A204.1 (cell line): Measurements from ENCODE around the gene TNRC6B.

ENCODE experiments used
- FAIRE-seq: peaks from 2 replicates; lab custom pipeline; 2012; peaks lifted over from hg19 to GRCh38; lab: Jason Lieb, UNC

The TNRC6B gene

DNA sequence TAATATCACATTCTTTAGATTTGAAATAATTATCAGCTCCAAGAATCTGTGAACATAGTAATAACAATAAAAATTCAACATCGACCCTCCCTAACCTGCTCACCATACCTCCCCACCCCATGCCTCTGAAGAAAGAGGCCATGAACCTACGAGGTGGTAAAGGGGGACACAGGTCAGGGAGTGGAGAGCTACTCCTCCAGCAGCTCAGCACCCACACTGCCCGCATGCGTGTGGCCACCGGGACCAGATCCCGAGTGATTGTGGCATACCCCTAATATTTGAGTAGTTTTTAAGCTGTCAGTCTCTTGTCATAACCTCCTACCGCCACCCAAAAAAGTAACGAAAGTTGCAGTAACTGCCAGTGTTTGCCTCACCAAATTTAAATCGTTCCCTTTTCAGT is 151.7 kb downstream of the TNRC6B start:
- FAIRE-seq, result no peak

DNA sequence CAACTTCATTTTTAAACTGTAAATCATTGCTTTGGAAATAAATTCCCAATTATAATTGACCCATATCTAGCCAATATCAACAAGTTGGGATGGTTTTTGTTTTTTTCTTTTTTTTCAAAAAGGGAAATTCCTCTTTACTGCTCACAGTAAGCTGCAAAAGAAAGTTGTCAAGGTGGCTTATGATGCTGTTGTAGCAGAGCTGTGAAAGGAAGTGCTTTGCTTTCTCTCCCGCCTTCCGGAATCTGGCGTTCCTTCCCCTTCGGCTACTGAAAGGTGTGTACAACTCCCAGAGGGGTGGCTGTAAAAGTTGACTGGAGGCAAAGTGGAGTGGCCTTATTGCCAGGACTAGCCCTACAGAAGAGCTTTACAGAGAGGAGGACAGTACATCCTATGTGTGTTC is 152.4 kb downstream of the TNRC6B start:
- FAIRE-seq, result no peak

DNA sequence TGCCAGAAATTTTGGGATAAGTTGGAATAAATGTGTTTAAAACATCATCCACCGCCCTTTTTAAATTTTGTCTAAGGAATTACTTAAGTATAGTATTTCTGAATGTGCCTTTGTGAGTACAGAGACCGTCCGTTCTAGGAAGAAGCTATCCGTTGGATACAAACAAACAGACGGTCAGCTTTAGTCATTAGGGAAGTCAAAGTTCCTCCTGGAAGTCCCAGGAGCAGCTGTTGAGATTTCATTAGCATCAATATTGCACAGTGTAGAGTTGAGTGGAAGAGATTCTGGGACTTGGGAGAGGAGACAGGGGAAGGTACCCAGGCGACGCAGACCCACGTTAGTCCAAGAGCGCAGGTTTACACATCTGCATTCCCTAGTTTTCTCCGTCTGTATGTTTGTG is 152.9 kb downstream of the TNRC6B start:
- FAIRE-seq, result no peak

DNA sequence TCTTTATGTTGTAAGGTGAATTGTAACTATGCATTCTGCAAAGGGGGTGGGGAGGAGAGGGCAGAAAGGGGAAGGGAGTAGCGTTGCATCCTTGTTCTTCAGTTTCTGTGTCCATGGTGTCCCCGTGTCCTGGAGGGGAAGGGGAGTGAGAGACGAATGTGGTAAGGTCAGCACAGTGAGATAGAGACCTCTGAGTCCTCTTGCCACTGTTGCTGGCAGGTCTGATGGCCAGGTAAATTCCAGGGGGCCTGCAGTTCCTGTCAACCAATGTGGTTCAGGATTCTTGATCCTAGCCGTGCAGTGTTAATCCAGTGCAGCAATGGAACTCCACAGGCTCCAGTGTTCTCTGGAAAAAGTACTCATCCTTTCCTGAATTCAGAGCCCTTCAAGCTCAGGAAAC is 154.0 kb downstream of the TNRC6B start:
- no peak for FAIRE-seq

DNA sequence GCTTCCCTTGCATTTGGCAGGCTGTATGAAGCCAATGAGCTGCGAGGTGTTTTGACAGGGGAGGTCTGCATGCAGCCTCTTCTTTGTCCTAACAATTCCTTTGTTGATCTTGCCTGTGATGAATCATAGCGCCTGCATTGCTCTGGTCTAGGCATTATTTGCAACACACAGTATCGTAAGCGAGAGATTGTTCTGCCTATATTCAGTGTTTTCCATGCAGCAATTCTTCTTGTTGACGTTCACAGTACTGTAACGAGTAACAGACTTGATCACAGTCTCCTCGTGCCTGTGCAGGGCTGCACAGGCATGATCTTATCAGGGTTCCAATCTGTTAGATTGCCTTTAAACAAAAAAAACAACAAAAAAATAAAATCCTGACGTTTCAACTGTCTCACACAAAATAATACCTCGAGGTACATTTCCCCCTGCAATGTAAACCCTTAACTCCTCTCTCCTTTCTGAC is 154.6 kb downstream of the TNRC6B start:
- FAIRE-seq, result no peak

DNA sequence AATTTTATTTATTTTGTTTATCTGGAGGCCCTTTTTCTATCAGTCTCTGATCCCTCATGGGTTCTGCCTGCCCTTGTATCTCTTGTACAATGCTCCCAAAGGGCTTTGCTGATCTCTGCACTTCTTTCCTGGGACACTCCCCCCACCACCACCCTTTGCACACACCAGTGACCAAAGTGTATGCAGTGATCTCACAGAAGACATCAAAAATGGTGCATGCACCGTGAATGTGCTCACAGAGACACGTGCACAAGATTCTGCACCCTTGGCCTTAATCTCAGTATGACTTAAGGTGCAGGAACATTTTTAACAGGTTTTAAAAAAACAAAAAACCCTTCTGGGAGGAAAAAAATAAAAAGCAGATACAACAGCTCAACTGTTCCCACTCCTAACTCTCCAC is 156.3 kb downstream of the TNRC6B start:
- FAIRE-seq, result no peak

DNA sequence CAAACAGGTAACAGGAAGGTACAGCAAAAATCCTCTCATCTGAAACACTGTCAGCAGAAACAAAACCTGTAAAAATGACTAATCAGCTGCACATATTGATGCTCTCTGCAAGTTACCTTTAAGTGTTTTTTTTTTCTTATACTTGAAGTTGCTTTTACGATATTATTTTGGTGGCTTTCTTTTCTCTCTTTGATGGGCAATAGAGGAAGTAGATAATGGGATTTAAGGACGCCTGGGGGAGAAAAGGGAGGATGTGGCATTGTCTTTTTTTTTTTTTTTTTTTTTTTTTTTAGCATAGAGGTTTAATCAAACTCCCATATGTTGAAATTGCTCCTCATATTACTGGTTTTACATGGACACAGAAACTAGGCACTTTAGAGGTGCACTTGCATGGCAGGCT is 157.2 kb downstream of the TNRC6B start:
- FAIRE-seq, result no peak

DNA sequence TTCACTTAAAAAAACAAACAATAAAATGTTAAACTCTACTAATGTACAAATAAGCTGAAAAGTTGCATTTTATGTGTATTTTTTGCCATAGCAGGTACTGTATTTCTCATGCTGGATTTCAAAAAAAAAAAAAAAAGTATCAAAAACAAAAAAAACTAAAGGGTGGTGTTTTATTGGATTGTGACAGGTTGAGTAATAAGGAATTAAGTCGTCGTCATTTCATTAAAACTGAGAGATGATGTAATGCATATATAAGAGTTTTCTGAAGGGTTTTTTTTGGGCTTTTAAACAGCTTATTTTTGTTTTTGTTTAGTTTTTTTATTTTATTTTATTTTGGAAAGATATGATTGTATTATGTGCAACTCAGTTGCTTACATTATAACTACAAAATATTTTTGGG is 157.6 kb downstream of the TNRC6B start:
- peak; percentile 48 for FAIRE-seq

DNA sequence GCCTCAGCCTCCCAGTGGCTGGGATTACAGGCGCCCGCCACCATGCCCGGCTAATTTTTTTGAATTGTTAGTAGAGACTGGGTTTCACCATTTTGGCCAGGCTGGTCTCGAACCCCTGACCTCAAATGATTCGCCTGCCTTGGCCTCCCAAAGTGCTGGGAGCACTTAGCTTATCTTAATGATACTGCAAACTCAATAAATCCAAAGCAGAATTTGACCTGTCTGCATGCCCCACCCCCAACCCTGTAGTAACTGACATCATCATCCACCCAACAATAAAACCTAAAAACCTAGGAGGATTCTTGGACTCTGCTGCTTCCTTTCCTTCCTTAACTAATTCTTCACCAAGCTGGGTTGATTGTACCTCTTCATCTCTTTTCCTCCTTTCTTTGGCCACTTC is 162.3 kb downstream of the TNRC6B start:
- FAIRE-seq, result no peak

DNA sequence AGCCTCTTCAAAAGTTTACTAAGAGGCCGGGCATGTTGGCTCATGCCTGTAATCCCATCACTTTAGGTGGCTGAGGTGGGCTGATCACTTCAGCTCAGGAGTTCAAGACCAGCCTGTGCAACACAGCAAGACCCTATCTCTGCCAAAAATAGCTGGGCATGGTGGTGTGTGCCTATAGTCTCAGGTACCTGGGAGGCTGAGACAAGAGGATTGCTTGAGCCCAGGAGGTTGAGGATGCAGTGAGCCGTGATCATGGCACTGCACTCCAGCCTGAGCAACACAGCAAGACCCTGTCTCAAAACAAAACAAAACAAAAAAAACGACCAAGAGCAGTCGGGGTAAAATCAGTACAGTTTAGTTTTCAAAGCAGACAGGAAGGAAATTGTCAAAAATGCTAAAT is 163.9 kb downstream of the TNRC6B start:
- no peak for FAIRE-seq

DNA sequence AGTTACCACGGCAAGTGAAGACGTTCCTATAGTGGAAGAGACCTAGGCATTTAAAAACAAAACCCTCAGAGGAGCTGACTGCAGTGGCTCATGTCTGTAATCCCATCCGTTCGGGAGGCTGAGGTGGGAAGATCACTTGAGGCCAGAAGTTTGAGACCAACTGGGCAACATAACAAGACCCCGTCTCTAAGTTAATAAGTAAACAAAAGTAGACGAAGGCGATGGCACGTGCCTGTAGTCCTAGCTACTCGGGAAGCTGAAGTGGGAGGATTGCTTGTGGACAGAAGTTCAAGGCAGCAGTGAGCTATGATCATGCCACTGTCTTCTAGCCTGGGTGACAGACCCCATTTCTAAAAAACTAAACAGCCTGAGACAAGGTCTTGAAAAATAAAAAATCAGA is 164.8 kb downstream of the TNRC6B start:
- no peak for FAIRE-seq

DNA sequence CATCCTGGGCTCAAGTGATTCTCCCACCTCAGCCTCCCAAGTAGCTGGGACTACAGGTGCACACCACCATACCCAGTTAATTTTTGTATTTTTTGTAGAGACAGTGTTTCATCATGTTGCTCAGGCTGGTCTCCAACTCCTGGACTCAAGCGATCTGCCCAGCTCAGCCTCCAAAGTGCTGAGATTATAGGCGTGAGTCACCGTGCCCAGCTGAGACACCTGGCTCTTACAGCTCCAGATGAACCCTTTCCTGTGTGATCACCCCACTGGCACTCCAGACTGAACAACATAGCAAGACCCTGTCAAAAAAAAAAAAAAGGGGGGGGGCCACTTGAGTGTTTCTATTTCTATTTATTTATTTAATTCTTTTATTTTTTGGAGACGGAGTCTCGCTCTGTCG is 167.5 kb downstream of the TNRC6B start:
- no peak for FAIRE-seq

DNA sequence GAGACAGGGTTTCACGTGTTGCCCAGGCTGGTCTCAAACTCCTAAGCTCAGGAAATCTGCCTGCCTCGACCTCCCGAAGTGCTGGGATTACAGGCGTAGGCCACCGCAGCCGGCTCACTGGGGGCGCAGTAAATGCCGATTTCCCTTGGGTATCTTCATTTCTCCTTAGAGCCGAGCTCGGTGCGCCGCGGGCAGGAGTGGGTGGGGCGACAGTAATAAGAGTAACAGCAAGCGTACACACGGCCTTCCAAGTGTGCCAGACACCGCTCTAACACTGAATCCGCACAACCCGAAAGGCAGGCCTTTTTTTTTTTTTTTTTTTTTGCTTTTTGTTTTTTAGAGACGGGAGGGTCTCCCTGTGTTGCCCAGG is 168.1 kb downstream of the TNRC6B start:
- FAIRE-seq, result no peak

DNA sequence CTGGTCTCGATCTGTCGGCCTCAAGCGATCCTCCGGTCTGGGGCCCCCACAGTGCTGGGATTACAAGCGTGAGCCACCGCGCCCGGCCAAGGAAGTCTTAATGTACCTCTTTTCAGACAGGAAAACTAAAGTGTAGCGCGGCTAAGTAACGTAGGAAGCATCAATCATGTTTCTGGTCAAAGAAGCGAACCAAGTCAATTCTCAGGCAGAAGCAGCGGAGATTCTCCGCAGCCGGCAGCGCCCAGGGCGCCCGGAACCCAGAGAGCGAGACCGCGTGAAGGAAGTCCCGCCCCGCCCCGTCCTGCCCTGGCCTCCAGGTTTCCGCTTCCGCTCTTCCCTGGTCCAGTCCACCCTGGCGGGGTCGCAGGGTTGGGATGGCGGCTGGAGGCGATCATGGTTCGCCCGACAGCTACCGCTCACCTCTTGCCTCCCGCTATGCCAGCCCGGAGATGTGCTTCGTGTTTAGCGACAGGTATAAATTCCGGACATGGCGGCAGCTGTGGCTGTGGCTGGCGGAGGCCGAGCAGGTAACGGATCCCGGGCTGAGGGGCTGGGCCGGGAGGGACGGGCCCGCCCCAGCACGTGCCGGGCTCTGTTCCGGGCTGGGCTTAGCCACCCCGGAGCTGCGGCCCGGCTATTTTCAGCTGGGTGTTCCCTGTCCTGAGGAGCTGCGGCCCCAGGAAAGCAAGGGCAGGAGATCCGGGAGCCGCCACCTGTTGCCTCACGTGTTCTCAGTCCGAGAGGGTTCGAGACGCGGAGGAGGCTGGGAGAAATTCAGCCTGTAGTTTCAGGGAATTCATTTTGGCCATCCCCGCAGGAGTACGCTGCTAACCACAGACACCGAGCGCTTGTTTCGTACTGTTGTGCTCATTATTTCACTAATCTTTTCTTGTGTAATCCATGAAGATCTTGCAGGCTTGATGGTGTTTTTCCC is 168.7 kb downstream of the TNRC6B start, which contains the start of gene ADSL:
TSS of gene ADSL (plus strand) at position 316 of the 934 bp plus-strand sequence. CDS start at position 375, 59 bp downstream.
- FAIRE-seq, result no peak

DNA sequence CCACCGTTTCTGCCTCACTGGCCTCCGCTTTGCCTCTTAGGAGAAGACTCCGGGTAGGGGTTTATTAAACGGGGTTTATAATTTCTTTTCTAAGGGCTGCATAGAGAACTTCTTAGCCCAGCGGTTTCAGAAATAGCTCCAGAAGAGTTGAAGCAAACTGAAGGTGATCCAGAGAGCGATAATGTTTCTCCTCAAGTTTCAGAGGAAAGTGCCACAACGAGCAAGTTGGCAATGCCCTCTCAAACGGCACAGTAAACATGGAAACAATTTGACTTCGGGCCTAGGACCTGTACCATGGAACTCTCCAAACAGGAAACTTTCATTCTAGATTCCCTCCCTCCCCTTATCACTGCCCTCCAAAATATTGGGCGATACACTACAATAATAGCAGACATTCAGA is 169.6 kb downstream of the TNRC6B start:
- no peak for FAIRE-seq

DNA sequence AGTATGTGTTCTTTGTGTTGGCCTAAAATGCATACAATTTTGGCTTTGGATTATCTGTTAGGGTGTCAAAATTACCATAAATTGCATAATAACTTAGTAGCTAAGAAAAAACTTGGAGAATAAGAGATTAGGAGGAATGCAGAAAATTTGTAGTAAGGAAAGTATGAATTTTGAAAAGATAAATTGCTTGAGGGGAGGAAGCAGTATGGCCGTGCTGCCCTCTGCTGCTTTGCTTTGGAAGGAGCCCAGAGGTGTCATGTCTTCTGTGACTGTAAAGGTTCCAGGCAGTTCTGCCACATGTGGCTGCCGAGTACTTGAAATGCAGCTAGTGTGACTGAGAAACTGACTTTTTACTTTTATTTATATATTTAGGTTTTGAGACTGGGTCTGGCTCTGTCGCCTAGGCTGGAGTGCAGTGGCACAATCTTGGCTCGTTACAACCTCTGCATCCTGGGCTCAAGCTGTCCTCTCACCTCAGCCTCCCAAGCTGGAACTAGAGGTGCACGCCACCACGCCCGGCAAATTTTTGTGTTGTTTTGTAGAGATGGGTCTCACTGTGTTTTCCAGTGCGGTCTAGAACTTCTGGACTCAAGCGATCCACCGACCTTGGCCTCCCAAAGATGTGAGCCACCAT is 170.4 kb downstream of the TNRC6B start:
- FAIRE-seq, result no peak

DNA sequence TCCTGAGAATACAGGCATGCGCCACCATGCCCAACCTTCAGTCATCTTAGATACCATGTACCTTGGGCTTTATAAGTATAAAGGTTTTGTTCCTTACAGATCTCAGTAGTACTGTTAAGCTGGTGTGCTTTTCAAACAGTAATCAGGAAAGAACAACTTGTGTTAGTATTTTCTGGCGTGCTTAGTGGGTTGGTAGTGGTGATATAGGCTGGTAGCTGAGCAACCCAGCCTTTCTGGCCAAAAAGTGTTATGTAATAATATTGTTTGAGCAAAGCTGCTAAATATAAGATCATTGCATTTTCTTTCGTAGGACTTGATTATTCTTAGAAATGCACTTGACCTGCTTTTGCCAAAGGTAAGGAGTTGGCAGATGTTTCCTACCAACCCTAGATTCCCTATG is 175.0 kb downstream of the TNRC6B start:
- FAIRE-seq, result no peak

DNA sequence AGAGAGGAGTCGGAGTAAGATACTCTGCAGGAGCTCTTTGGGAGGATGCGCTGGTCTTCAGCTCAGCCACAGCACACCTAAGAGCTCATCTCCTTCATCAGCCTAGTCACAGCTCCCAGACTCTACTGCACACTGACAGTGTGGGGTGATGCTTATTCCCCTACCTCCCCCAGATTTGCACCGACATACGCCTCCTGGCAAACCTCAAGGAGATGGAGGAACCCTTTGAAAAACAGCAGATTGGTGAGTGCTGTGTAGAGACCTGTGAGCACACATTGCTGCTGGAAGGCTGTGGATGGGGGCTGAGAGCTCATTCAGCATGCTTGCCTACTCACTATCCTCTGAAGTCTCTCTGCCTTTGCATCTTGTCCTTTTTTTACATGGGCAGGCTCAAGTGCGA is 183.4 kb downstream of the TNRC6B start:
- no peak for FAIRE-seq

DNA sequence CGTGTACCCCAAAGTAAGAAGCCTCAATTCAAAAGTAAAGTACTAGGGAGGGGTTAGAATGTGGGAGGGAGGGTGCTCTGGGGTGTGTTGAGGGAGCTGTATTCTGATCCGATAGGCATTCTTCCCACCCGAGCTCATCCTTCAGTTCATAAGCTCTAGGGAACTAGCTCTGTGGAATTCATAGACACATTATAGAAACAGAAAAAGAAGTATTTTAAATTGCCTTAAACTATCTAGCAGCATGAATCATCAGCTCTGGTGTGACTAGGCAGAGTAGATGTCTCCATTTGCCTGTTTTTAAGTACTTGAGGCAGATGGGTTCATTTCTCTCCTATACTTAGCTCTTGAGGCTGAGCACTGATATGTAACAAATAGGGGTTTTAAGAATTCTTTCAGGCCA is 185.3 kb downstream of the TNRC6B start:
- no peak for FAIRE-seq

DNA sequence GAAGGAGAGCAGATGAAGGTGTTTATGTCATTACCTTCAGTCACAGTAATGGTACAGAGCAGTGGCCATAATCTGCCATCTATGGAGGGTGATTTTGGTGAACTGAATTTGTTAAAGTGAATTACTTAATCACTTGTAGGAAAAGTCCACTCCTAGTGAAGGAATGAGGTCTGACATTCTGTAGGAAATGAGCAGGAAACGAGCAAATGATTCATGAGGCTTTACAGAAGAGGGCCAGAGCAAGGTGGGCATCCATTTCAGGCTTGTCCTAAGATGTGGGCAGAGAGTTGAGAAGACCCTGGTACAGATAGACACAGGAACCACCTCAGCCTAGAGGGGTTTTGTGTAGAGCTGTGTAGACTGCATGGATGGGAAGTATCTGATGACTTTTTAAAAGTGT is 186.7 kb downstream of the TNRC6B start:
- FAIRE-seq, result no peak

DNA sequence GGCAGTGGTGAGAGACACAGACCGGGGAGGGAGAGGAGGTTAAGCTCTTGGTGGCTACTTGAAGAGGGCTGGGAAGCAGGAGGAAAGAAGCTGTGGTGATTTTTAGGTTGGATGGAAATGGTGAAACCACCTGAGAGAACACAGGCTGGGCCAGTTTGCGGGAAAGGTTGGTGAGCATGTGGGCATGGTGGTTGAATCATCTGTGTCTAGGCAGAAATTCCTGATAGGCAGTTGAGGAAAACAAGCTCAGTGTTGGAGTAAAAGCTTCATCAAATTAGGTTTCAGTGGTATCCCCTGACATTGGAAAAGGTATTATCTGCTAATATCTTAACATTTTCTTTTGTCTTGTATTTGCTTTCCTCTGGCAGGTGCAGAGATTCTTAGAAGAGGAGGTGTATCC is 188.3 kb downstream of the TNRC6B start:
- FAIRE-seq, result no peak

DNA sequence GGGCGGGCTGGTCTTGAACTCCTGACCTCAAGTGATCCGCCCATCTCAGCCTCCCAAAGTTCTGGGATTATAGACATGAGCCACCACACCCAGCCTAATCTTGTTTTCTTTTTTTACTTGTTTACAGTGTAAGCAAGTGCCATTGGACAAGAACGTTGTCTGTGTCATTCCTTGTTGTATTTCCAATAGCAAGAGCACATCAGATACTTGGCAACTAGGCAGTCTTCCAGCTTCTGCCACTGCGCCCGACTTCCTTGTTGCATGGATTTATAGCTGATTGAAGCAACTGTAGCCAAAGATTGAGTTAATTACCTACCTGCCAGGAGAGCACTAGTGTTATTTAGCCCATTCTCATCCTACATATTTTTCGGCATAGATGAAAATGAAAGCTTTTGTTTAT is 189.6 kb downstream of the TNRC6B start:
- no peak for FAIRE-seq

DNA sequence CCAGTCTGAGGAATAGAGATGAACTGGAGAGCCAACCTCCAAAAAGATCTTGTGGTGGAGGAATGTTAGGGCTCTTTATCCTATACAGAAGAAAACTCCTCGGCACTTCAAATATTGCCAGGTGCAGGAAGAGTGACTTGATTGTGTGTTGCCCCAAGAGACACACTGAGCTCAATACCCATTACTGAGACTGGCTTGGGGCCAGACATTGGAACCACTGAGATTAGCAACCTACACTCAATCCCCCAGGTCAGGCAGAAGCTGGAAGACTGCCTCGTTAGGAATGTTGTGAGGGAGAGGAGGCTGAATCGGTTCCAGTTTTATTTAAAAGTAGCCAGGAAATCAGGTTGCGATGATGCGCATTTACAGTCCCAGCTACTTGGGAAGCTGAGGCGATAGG is 190.3 kb downstream of the TNRC6B start:
- no peak for FAIRE-seq

DNA sequence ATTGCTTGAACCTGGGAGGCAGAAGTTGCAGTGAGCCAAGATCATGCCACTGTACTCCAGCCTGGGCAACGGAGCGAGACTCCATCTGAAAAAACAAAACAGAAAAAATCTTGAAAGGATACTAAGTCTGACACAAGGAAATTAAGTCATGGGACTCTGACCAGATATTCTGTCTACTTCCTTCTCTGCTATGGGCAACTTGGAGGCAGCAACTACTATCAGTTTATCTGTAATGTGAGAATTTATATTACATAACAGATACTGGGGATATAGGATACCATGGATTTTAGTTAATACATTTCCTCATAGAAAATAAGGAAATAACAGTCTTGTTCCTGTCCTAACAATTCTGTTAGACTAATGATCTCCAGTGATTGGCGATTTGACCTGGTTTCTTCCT is 191.1 kb downstream of the TNRC6B start:
- no peak for FAIRE-seq
